NOMO-1 treated with dmso at 0.1 percent for 144 hours (cell line): ENCODE measurements around the gene RAP2A.

ENCODE experiments used
- DNase-seq: peaks from one replicate; lab custom pipeline; 2025; ENCODE audit not compliant: unreplicated experiment; lab: John Stamatoyannopoulos, UW

The RAP2A gene

DNA sequence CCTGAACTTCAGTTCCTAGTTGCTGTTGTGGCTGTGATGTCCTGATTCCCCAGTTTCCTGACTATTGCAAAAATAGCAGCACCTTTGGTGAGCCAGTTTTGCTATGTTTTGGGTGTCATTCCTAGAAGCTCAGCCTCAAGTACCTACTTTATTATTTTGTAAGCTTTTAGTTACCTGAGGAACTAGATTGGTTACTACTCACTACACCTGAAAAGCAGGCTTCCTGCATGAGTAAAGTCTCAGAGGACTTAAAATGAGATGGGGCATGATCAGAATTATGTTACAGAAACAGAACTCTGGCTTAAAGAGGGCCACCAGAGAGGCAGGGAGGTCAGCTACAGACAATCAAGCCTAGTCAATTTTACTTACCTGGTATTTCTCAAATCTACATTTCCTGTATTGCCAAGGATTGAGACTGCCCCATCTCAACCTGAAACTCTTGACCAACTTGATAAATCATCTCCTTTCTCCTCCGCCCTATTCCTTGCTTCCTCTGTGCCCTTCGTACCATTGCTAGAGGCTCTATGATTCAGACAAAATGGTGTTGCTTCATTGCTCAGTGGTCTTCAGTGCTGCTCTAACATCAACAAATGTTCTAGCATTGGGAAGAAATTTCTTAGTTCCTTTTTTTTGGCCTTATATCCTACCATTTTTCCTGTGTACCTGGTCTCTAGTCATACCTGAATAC lies 58.9 kb downstream of the RAP2A start:
- DNase-seq, result no peak

DNA sequence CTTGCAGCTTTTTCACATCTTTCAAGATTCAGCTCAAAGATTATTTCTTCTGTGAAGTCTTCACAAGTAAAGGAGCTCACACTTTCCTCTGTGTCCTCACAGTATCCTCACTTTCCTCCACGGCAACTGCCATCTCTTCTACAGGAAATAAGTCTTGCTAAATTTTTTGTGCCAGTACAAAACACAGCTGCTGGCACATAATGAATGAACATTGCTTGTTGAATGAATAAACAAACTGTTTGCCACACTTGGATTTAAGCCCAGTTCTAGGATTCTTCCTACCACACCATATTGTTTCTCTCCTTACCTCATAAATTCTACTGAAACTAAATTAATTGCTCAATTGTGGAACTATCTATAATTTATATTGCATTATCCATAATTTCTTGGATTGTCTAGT lies 59.5 kb downstream of the RAP2A start:
- DNase-seq, result no peak

DNA sequence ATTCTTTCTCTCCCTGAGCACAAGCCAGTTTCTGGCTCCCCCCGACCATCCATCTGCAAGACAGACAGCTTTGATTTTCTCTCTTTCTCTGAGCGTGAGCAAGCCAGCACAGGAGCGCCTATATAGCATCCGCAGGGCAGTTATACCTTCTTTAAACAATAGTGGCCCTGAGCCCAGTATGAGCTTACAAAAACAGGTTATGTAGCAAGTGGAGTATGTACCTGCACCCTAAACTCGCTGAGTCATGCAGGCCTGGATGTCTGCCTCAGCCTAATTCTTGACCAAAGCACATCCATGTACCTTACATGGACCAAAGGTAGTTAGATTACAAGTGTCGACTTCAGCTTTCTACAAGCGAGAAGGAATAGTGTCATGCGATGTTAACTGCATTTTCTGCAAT lies 61.7 kb downstream of the RAP2A start:
- DNase-seq, result no peak

DNA sequence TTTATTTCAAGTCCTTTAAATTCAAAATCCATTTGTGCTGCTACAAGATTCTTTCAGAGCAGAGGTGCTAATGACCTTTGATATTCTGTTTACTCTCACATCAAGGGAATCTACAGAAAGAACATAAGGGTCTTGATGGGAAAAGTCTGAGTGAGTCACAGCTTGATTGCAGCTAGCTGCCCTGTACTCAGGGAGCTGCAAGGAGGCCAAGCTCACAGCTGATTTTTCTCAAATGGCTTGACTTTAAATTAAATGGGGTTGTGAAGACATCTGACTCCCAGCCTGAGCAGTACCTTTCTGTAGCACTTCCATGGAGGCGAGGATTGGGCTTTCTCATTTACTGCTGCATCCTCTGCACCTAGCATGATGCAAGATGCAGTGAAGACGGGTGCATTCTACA lies 62.5 kb downstream of the RAP2A start:
- no peak for DNase-seq

DNA sequence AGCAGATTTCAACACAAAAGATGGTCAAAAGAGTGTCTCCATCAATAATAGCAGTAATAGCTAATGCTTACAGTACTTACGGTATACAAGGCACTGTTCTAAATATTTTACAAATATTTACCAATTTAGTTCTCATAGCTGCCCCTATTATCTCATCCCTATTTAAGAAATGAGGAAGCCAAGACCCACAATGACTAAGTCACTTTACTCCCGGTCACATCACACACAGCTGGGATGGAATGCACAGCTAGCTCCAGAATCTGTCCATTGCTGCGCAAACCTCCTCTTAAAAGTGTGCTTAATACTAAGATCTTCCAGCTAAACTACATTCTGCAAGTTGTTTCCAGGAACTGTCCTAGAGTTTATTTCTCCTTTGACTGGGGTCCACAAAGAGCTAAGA lies 63.4 kb downstream of the RAP2A start:
- no peak for DNase-seq

DNA sequence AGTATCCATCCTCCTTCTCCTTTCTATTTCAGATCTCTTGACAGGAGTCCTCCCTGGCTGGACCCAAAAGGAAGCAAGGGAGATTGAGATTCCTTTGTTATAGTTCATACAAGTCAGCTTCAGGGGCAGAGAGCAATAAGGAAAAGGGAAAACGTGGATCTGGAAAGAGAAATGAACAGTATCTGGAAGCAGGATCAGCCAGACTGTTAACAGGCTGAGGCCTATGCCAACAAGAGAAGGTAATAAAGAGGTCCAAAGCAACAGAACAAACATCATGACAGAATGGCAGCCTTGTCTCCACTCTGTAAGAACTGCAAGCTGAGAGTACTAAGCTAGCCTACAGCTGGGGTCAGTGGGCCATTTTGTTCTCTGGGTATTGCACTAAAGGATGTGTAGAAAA lies 64.5 kb downstream of the RAP2A start:
- no peak for DNase-seq

DNA sequence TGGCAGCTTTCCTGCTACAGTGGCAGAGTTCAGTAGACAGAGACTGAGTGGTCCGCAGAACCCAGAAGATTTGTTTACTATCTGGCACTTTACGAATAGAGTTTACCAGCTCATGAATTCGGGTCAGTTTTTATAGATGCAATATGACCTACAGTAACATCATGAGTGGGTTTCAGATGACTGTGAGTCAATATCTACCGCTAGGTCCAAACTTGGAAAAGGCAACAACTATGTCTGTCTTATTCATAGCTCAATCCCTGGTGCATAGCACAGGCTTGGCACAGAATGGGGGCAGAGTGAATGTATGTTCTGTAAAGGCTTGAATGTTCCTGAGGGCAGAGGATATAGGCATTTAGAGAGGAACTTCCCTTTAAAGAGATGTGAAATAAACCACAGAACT lies 65.2 kb downstream of the RAP2A start:
- DNase-seq, result no peak

DNA sequence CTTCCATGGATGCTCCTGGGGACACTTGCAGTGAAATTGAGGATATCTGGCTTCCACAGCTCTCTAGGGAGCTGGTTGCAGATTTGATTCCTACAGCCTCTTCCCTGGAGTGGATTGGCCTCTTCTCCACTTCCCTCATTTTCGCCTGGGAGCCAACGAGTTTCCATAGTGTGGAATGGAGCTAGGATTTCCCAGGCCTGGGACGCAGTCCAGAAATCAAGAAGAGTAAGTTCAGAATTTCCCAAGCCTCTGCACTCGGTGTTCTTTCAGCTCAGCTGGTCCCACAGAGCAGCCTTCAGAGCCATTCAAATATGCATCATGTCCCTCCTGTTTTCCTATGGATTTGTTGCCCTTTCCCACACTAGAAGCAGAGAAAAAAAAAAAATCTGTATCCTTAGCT lies 68.2 kb downstream of the RAP2A start:
- DNase-seq, result no peak

DNA sequence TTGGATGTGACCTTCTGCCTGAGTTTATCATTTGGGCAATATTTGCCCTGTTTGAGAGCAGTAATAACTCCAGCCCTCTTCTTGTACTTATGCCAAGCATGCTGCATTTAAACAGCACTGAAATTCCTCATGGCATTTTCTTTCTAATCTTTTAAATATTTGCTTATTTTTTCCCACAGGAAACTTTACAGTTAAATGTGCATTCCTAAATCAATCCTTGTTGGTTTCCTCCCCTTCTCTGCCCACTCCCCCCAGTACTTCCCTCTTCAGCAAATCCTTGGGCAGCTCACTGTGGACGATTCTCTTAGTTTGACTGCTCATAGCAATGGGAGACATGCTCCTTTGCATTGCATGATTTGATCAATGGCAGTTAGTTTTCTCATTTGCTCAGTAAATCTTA lies 68.7 kb downstream of the RAP2A start:
- DNase-seq, result no peak

DNA sequence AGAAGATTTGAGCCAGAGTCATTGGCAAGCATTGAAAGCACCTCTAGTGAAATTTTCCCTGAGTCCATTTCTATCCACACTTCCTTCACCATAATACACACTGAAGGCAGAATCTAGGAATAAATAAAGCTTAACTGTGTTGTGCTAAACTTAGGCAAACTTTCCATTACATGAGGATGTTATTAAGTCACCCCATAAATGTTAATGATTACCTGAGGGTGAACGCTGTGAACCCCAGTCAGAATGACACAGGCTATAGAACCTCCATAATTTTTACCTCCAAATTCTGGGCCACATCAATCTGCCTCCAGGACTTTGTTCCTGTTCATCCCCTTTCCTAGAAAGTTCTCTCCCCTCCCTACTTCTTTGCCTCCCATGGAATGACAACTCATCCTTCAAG lies 71.0 kb downstream of the RAP2A start:
- DNase-seq, result no peak

DNA sequence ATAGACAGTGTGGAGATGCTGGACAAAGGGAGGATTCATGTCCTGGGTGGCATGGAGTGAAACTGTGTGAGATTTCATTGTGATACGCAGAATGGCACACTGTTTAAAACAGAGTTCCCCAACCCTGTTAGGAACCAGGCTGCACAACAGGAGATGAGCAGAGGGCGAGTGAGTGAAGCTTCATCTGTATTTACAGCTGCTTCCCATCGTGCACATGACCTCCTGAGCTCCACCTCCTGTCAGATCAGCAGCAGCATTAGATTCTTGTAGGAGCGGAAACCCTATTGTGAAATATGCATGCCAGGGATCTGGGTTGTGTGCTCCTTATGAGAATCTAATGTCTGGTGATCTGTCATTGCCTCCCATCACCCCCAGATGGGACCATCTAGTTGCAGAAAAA lies 72.5 kb downstream of the RAP2A start:
- no peak for DNase-seq

DNA sequence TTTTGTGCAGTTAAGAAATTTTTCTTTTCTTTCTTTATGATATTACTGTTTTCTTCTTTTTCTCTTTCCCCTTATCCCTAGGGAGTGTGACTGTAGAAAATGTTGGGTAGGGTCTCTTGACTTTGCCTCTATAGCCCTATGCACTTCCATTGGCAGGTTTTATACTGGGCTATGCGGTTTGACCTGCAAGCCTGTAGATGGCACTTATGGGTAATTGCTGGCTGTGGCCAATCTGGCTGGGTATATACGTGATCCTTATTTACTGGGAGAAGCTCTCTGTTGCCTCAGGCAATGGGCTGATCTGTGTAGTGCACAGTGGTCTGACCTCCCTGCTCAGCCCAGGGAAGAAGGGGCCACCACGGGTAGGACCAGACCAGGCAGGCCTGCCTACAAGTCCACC lies 78.8 kb downstream of the RAP2A start:
- no peak for DNase-seq

DNA sequence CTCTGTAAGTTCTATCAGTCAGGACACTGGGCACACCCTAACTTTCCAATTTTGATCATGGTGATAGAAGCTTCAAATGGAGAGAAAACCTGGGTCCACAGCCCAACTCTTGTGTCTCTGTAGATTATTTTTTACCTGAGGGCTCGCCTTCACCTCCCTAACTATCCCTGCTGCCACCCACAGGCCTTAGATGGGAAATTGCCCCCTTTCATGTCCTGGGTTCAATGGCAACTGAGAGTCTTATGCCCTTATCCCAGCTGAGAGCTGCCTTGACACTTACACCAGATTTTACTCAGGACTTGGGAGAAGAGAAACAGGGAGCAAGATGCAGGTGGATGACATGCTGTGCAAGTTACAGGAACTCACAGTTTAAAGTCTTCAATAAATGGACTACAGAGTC lies 81.7 kb downstream of the RAP2A start:
- DNase-seq, result no peak

DNA sequence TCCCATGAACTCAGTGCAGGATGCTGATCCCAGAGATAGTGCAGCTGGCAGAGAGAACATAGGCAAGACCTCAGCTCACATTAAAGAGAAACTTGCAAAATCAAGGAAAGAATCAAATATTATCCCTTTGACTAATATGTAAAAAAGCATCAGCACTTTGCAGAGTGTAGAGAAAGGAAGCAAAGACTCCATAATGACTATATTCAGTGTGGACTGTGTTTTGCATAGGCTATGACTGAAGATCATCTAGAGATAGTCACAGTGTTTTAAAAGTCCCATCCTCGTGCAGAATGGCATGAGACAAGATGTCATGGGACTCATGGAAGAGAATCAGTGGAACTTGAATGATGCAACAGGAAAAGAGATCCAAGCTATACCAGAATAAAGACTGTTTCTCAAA lies 84.0 kb downstream of the RAP2A start:
- DNase-seq, result no peak
